Measurements from ENCODE around the gene STAC2. TPM values are rescaled to one million over a fixed set of nuclear protein-coding genes. Genes with fewer than 3 reads are reported as not detected.

STAC2 gene
- total RNA-seq, 2 experiments from 2014 or later = not detected

Other genes starting within 250 kb of the STAC2 start
- gene PLXDC1, start 74.3 kb downstream of the STAC2 start, total RNA-seq = 1 to 10 TPM; 6.0 to 6.3 TPM
- gene ARL5C, start 59.8 kb downstream of the STAC2 start, total RNA-seq = under 1 TPM in 1 of 2 experiments, not detected in 1; 0.15 TPM
- gene CACNB1, start 28.3 kb downstream of the STAC2 start, total RNA-seq = 10 to 100 TPM; 14.8 to 18.3 TPM
- 1,000 to 10,000 TPM; 1,832 to 1,924 TPM for gene RPL19, start 25.7 kb downstream of the STAC2 start, total RNA-seq
- gene FBXL20, start 175.7 kb upstream of the STAC2 start, total RNA-seq = 10 to 100 TPM; 13.1 to 13.7 TPM
- gene MED1, start 225.3 kb upstream of the STAC2 start, total RNA-seq = 10 to 100 TPM; 55.8 to 59.1 TPM
- gene CDK12, start 235.5 kb upstream of the STAC2 start, total RNA-seq = 100 to 1,000 TPM in 1 of 2 experiments, 10 to 100 TPM in 1; 89.9 to 100 TPM